Suprapubic skin (tissue), 4 donors: ENCODE data around the gene PARP14. TPM values are rescaled to one million over a fixed set of nuclear protein-coding genes. Genes with fewer than 3 reads are reported as not detected.
"Not testable (repeated sequence)": the region's sequence is repeated elsewhere in the genome, so short reads cannot be mapped to it uniquely, and the experiment has no call there.

Experiments
- DNase-seq, 2 donors: peaks; one replicate each; pipeline ENCODE4 v3.0.0-alpha.2; 2019; ENCODE audit warnings: low spot score in 2 of 2
- H3K27ac ChIP-seq: fragments of 200-600 bp; sonication (generic); one replicate; pipeline ENCODE4 v1.5.1; 2019
- H3K27me3 ChIP-seq: fragments of 200-600 bp; sonication (generic); one replicate; pipeline ENCODE4 v1.5.1; 2019
- H3K36me3 ChIP-seq: fragments of 200-600 bp; sonication (generic); one replicate; pipeline ENCODE4 v1.5.1; 2019
- H3K4me1 ChIP-seq: fragments of 200-600 bp; sonication (generic); one replicate; pipeline ENCODE4 v1.5.1; 2019
- H3K4me3 ChIP-seq: fragments of 200-600 bp; sonication (generic); one replicate; pipeline ENCODE4 v1.5.1; 2019; ENCODE audit warnings: mild to moderate bottlenecking
- H3K9me3 ChIP-seq: fragments of 200-600 bp; sonication (generic); one replicate; pipeline ENCODE4 v1.5.1; 2019
- EP300 ChIP-seq: sonication (generic); formaldehyde crosslinking; IDR thresholded peaks from one replicate; pipeline ENCODE4 v1.6.1; 2017; ENCODE audit warnings: antibody characterized with exemption
- POLR2A ChIP-seq, 2 donors: fragments of 450-650 bp; IDR thresholded peaks; one replicate each; pipeline ENCODE4 v1.6.1; 2017; ENCODE audit warnings: antibody characterized with exemption in 2 of 2, mild to moderate bottlenecking in 2 of 2, moderate library complexity in 2 of 2
- POLR2AphosphoS5 ChIP-seq, 3 donors: sonication (generic); formaldehyde crosslinking; IDR thresholded peaks; one replicate each; pipeline ENCODE4 v1.6.1; 2017; ENCODE audit warnings: antibody characterized with exemption in 3 of 3
- WGBS: methylation state at CpG from one replicate; pipeline ENCODE4 v1.1.5; 2018; 5-methylcytosine and 5-hydroxymethylcytosine counted together
- total RNA-seq, 4 donors: library from RNA; depleted of rRNA; stranded (reverse); fragments of >200 nt; gene quantifications; one replicate each; pipeline ENCODE4 v1.1.0, GENCODE V29; 2016
- TF ChIP-seq, protein P1 (sequence below), 2 donors: fragments of 200-600 bp in 1 of 2; fragments of 450-650 bp in 1 of 2; sonication (generic) in 1 of 2; IDR thresholded peaks; one replicate each; pipeline ENCODE4 v1.5.1; 2016 to 2019; ENCODE audit warnings: antibody characterized with exemption in 2 of 2, mild to moderate bottlenecking in 1 of 2, moderate library complexity in 1 of 2

PARP14 gene
- total RNA-seq, 4 donors from 2014 or later: 5.2 to 34.9 (median 14.5) TPM

DNA sequence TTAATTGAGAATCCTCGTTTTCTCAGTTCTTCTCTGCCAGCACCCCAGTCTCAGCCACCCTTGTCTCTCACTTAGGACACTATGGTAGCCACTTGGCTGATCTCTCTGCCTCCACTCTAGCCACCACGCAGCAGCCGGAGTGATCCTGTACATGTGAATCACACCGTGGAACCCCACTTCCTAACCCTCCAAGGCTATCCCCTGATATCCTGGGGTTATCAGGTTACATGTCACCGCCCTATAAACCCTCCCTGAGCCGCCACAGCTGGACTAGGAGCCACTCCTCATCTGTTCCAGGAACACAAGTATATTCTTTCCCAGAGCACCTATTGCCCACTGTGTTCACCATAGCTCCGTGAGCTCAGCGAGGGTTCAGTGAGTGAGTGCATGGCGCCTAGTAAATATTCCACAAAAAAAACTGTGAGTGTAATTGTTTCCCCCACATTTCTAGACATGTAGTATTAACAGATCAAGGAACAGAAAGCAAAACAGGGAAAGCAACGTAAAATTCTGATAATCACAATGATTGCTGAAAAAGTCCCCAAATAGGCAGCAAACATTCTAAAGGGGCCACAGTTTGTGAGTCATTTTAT, 661 bp upstream of the PARP14 start:
- DNase-seq: no peak
- H3K4me1 ChIP-seq: peaks cover 31% of the 10 kb centered on the region
- no peaks in the 10 kb centered on the region for H3K27me3 ChIP-seq
- H3K36me3 ChIP-seq: peaks cover under 1% of the 10 kb centered on the region
- peak overlapping the region; percentile 78 for H3K4me3 ChIP-seq
- TF ChIP-seq EP300 (no peak), POLR2AphosphoS5 (IDR thresholded peaks at IDR 0.05) (no peak), POLR2A (IDR thresholded peaks at IDR 0.05) (no peak)
- TF ChIP-seq, protein P1, sequence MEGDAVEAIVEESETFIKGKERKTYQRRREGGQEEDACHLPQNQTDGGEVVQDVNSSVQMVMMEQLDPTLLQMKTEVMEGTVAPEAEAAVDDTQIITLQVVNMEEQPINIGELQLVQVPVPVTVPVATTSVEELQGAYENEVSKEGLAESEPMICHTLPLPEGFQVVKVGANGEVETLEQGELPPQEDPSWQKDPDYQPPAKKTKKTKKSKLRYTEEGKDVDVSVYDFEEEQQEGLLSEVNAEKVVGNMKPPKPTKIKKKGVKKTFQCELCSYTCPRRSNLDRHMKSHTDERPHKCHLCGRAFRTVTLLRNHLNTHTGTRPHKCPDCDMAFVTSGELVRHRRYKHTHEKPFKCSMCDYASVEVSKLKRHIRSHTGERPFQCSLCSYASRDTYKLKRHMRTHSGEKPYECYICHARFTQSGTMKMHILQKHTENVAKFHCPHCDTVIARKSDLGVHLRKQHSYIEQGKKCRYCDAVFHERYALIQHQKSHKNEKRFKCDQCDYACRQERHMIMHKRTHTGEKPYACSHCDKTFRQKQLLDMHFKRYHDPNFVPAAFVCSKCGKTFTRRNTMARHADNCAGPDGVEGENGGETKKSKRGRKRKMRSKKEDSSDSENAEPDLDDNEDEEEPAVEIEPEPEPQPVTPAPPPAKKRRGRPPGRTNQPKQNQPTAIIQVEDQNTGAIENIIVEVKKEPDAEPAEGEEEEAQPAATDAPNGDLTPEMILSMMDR (IDR thresholded peaks at IDR 0.05): no peak
- peak overlapping the region; percentile 93 for H3K27ac ChIP-seq
- H3K9me3 ChIP-seq: no peaks in the 10 kb centered on the region
- 32% methylated on average over 10 of the region's 10 CpGs for WGBS

DNA sequence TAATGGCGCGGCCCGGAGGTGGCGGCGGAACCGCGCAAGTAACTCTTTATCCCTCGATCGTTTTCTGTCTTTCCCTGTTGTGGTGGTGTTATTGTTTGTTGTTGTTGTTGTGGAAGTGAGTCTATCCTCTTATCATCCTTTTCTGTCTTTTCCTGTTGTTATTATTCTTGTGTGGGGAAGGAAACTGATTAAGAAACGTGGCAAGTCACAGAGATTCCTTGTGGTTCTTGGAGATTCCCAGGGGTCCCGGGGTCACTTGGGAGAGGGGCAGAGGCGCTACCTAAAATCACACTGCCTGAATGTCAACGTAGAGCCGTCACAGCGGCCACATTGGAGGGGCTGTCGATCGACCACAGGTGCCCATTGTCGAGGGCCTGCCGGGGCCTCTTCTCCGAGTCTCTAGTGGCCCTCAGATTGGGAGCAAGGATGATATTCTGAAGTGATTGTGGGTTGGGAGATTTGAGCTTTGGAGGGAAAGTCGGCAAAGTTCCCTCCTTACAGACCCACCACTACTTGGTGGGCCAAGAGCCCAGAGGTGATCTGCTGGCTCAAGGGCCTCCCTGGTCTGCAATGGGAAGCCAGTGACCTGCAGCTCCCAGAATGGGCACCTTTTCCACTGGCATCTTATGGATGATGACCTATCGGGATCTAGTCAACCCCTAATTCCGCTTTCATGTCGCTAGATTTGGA, 790 bp downstream of the PARP14 start:
- TF ChIP-seq EP300: no peak
- TF ChIP-seq, protein P1 (IDR thresholded peaks at IDR 0.05): no peak
- TF ChIP-seq POLR2AphosphoS5 (IDR thresholded peaks at IDR 0.05): no peak
- no peak for TF ChIP-seq POLR2A (IDR thresholded peaks at IDR 0.05)
- Histone ChIP-seq H3K9me3 (no peaks in the 10 kb centered on the region), H3K27ac (peak overlapping the region; percentile 93), H3K4me3 (peak overlapping the region; percentile 78), H3K4me1 (peaks cover 31% of the 10 kb centered on the region), H3K36me3 (peaks cover 7% of the 10 kb centered on the region), H3K27me3 (no peaks in the 10 kb centered on the region)
- no peak for DNase-seq
- 28% methylated on average over 24 of the region's 24 CpGs for WGBS

DNA sequence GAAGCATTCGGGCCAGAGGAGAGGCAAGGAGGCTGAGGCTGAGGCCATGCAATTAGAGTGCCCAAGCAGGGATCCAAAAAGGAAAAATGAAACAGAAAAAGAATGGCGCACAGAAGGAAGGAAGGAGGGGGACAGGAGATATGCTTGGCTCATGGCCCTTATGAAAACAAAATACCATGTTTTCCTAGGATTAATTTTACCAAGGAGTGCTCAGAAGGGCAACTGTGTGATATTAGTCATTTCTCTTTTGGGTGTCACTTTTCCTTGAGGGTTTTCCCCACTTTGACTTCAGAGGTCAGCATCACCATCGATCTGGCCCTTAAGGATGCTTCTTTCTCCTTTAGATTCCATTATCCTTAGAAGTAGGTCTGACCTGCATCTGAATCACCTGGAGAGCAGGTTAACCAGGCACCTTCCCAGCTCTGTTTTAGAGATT, 1.4 kb downstream of the PARP14 start:
- H3K4me1 ChIP-seq: peaks cover 31% of the 10 kb centered on the region
- TF ChIP-seq POLR2A (IDR thresholded peaks at IDR 0.05) (no peak), EP300 (no peak), POLR2AphosphoS5 (IDR thresholded peaks at IDR 0.05) (no peak)
- TF ChIP-seq, protein P1 (IDR thresholded peaks at IDR 0.05): no peak
- no peak overlapping the region for H3K27ac ChIP-seq
- WGBS: 85% methylated on average over 3 of the region's 3 CpGs
- no peaks in the 10 kb centered on the region for H3K27me3 ChIP-seq
- peak overlapping the region; percentile 78 for H3K4me3 ChIP-seq
- H3K36me3 ChIP-seq: peaks cover 7% of the 10 kb centered on the region
- H3K9me3 ChIP-seq: no peaks in the 10 kb centered on the region
- DNase-seq: no peak

DNA sequence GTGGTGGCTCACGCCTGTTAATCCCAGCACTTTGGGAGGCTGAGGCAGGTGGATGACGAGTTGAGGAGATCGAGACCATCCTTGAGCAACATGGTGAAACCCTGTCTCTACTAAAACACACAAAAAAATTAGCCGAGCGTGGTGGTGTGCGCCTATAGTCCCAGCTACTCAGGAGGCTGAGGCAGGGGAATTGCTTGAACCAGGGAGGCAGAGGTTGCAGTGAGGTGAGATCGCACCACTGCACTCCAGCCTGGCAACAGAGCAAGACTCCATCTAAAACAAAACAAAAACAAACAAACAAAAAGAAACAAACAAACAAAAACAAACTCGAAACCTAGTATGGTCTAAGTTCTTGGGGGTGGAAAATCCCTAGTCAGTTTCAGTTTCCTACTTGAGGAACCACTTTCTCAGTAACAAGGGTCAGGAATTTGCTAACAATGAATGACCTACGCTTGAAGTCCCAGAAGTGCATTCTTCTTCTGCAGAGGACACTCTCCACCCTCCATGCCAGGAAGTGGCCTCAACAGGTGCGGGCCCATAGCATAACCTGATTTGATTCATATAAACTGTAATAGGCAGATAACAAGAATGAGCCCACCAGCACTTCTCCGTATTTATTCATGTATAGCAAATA, 2.3 kb downstream of the PARP14 start:
- 84% methylated on average over 11 of the region's 11 CpGs for WGBS
- H3K27ac ChIP-seq, H3K9me3 ChIP-seq, H3K36me3 ChIP-seq, H3K4me3 ChIP-seq, H3K27me3 ChIP-seq, DNase-seq: not testable (repeated sequence)
- peaks cover 31% of the 10 kb centered on the region for H3K4me1 ChIP-seq

DNA sequence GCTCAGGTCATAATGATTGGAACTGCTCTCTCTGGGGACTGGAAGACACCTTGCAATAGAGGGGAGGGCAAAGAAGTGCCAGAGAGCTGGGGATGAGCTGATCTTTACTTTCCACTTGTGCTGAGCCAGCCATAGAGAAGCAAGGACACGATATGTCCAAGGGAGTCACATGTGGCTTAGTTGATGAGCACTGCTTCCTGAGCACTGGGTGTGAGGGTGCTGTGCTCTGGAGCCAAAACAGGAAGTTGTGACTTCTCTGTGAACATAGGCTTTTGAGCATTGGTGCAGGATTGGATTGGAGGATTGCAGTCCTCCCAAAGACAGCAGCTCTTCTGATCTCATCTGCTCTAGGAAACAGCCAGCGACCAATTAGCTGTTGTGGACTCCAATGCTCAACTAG, 6.7 kb downstream of the PARP14 start:
- no peak for DNase-seq
- TF ChIP-seq EP300 (no peak), POLR2AphosphoS5 (IDR thresholded peaks at IDR 0.05) (no peak), POLR2A (IDR thresholded peaks at IDR 0.05) (no peak)
- TF ChIP-seq, protein P1 (IDR thresholded peaks at IDR 0.05): no peak
- no peaks in the 10 kb centered on the region for H3K9me3 ChIP-seq
- no peak overlapping the region for H3K27ac ChIP-seq
- 100% methylated on average over 1 of the region's 2 CpGs for WGBS
- peaks cover 6% of the 10 kb centered on the region for H3K4me1 ChIP-seq
- H3K4me3 ChIP-seq: no peak overlapping the region
- H3K36me3 ChIP-seq: peaks cover 36% of the 10 kb centered on the region
- no peaks in the 10 kb centered on the region for H3K27me3 ChIP-seq
